ENCODE results near the gene PLSCR3. TPM values are rescaled to one million over a fixed set of nuclear protein-coding genes. Genes with fewer than 3 reads are reported as not detected.

Gene PLSCR3
- total RNA-seq, 1 experiment from 2014 or later = 53.0 TPM

GRCh38 chr17:7392696-7393612, 1.4 kb downstream of the PLSCR3 start:
- TF ChIP-seq EZH2 (IDR thresholded peaks at IDR 0.05; ENCODE audit: low read depth) = no peak
- no peak for TF ChIP-seq CTCF (conservative IDR thresholded peaks at IDR 0.05)
- no peak for DNase-seq
- Histone ChIP-seq H3K9me2 (ENCODE audit: insufficient read depth) (no peaks in the 10 kb centered on the region), H3K9me3 (ENCODE audit: insufficient read depth, low read depth) (no peaks in the 10 kb centered on the region), H3K4me1 (replicated peaks; ENCODE audit: insufficient read depth) (0 out of 2 replicates have a peak, but pooled peaks cover 3% of the 10 kb centered on the region), H3K36me3 (ENCODE audit: low read depth) (no peaks in the 10 kb centered on the region), H3K27ac (no peak overlapping the region), H3K4me3 (peak overlapping the region; percentile 78), H2AFZ (no peak overlapping the region), H3K27me3 (ENCODE audit: insufficient read depth, low read depth) (no peaks in the 10 kb centered on the region), H3K4me2 (peak overlapping the region; percentile 95), H3F3A (ENCODE audit: insufficient read depth, low read depth) (peaks cover 8% of the 10 kb centered on the region; the same call in 1 of the 2 replicates), H3K79me2 (ENCODE audit: low read depth) (no peaks in the 10 kb centered on the region), H4K20me1 (ENCODE audit: insufficient read depth) (no peaks in the 10 kb centered on the region)
- ChIA-PET POLR2A (ENCODE audit: unreplicated experiment) (interaction anchor here (0.6 to 0.8 kb wide), 3 partner anchors 35 to 92 kb away, joined by 3 to 6 read pairs (median 5); no protein-coding TSS in a partner anchor), CTCF (no interaction called here)
- intact Hi-C loops (cut with micrococcal nuclease; ENCODE audit: unreplicated experiment) = no loop called here
- no TSS peak for BruUV-seq (replicated peaks)

- CTCF ChIA-PET = no interaction called here
- H3K4me3 ChIP-seq = no peak overlapping the region
- BruUV-seq (replicated peaks) = no TSS peak
Measured at GRCh38 chr17:7391307-7391706, 3.0 kb downstream of the PLSCR3 start.

More at GRCh38 chr17:7391307-7391706, 3.0 kb downstream of the PLSCR3 start:
- Histone ChIP-seq H3K27ac (no peak overlapping the region), H3K79me2 (ENCODE audit: low read depth) (no peaks in the 10 kb centered on the region), H3K36me3 (ENCODE audit: low read depth) (no peaks in the 10 kb centered on the region), H3K9me2 (ENCODE audit: insufficient read depth) (no peaks in the 10 kb centered on the region), H3K4me1 (replicated peaks; ENCODE audit: insufficient read depth) (0 out of 2 replicates have a peak, but pooled peaks cover 3% of the 10 kb centered on the region), H4K20me1 (ENCODE audit: insufficient read depth) (no peaks in the 10 kb centered on the region), H3K27me3 (ENCODE audit: insufficient read depth, low read depth) (no peaks in the 10 kb centered on the region), H3K4me2 (no peak overlapping the region), H2AFZ (no peak overlapping the region), H3F3A (ENCODE audit: insufficient read depth, low read depth) (peaks cover 8% of the 10 kb centered on the region; the same call in 1 of the 2 replicates), H3K9me3 (ENCODE audit: insufficient read depth, low read depth) (no peaks in the 10 kb centered on the region)
- POLR2A ChIA-PET (ENCODE audit: unreplicated experiment) = interaction anchor here (0.7 kb wide), 1 partner anchor 9 kb away, joined by 5 read pairs; no protein-coding TSS in a partner anchor
- intact Hi-C loops (cut with micrococcal nuclease; ENCODE audit: unreplicated experiment) = no loop called here
- no peak for DNase-seq
- TF ChIP-seq CTCF (conservative IDR thresholded peaks at IDR 0.05) (no peak), EZH2 (IDR thresholded peaks at IDR 0.05; ENCODE audit: low read depth) (no peak)
